HG03175 (cell line): Measurements from ENCODE around the gene TRAF7.

Source experiments
- ATAC-seq: cut with Tn5 transposase; IDR thresholded peaks from one replicate; pipeline ENCODE4 v1.9.1; 2021; ENCODE audit warnings: mild to moderate bottlenecking, moderate library complexity; ENCODE audit not compliant: unreplicated experiment

The TRAF7 gene

GRCh38 chr16:2163211-2163881 lies 7.8 kb downstream of the TRAF7 start:
- ATAC-seq, result no peak

DNA sequence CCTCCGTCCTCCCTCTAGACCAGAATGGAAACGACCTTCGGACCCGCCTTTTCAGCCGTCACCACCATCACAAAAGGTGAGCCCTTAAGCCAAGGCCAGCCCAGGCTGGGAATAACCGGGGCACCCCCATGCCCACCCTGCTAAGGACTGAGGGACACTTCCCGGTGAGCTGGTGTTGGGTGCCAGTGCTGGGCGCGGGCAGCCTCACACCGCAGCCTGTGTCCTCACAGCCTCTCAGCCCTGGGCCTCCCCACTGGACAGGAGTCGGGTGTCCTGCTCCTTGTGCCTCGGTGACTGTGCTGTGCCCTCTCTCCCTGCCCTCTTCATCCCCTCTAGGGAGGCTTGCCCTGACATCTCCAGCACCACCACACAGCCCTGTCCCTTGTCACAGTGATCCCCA lies 10.3 kb downstream of the TRAF7 start:
- no peak for ATAC-seq

- ATAC-seq, result no peak
Measured at GRCh38 chr16:2166263-2167067, 10.9 kb downstream of the TRAF7 start.

DNA sequence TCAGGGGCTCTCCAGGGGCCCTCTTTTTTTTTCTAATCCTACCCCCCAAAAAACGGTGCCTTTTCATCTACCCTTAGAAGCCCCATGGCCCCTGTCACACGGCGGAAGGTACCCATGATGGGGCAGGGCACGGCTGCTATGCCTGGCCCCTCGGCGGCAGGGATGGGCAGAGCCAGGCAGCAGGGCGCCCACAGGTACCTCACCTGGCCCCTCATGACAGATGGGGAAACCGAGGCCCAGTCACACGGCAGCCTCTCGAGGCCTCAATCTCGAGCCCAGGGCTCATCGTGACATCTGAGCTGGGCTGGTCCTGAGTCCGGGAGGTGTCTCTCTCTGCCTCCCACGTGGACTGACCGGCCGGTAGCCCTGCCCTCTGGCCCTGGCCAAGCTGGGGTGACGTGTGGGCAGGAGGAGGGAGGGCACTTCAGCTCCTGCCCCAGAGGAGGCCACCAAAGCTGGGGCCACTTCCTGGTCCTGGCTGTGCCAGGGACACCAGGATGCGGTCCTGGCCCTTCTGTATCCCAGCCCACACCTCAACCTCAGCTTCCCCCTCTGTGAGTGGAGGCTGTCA lies 11.6 kb downstream of the TRAF7 start:
- no peak for ATAC-seq

GRCh38 chr16:2170080-2170479 lies 14.5 kb downstream of the TRAF7 start:
- ATAC-seq, result no peak

GRCh38 chr16:2170587-2171435 lies 15.2 kb downstream of the TRAF7 start:
- no peak for ATAC-seq

- ATAC-seq, result no peak
Measured at GRCh38 chr16:2171601-2172178, 16.1 kb downstream of the TRAF7 start.

- ATAC-seq, result no peak
Measured at GRCh38 chr16:2172688-2173335, 17.2 kb downstream of the TRAF7 start.

DNA sequence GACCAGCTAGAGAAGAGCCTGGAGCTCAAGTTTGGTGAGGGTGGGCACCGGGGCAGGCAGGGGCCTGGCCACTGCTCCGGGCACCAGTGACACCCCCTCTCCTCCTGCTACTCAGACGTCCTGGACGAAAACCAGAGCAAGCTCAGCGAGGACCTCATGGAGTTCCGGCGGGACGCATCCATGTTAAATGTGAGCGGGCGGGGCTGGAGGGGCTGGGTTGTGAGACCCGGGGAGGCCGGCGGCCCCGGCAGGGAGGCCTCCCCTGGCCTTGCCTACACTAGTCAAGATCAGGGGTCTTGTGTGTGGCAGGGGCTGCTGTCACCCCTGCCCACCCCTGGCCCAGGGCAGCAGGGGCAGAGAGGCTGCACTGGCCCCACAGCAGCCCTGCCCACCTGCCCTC lies 17.8 kb downstream of the TRAF7 start:
- ATAC-seq, result no peak

GRCh38 chr16:2173916-2174315 lies 18.3 kb downstream of the TRAF7 start:
- ATAC-seq, result no peak

DNA sequence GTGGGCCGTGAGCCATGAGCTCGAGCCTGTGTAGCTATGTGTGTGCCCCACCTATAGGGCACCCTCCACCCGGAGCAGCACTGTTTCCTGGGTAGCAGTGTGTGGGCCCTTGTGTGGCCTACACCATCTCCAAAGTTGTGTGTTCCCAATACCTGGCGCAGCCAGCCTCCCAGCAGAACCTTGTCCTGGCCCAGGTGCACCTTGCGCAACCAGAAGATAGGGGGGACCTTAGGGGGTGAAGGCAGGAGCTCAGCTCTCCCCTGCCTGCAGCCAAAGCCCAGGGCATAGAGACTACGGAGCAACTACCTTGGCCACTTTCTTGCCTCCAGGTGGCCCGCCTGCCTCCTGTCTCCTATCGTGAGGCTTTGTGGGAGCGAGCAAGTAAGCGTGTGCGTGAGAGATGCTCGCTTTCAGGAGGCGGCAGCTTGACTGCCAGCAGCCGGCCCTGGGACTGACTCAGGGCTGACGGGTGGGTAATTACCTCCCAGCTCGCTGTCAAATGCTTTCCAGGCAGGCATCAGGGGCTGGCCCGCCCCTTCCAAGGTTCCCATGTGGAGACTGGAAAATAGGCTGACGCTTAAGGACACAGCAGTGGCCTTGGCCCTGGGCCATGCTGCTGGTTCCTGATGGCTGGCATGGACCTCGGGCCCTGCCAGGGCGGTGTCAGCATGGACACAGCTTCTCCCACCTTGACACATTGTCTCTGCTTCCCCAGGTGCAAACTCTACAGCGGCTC lies 19.0 kb downstream of the TRAF7 start:
- no peak for ATAC-seq

GRCh38 chr16:2175454-2175853 lies 19.9 kb downstream of the TRAF7 start:
- no peak for ATAC-seq

DNA sequence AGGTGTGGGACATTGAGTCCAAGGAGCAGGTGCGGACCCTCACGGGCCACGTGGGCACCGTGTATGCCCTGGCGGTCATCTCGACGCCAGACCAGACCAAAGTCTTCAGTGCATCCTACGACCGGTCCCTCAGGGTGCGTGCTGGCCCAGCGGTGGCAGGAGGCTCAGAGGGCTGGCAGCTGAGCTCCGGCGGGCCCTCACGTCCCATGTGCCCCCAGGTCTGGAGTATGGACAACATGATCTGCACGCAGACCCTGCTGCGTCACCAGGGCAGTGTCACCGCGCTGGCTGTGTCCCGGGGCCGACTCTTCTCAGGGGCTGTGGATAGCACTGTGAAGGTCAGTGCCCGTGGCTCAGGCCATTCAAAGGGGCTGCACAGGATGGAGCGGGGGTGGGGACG lies 20.5 kb downstream of the TRAF7 start:
- no peak for ATAC-seq

DNA sequence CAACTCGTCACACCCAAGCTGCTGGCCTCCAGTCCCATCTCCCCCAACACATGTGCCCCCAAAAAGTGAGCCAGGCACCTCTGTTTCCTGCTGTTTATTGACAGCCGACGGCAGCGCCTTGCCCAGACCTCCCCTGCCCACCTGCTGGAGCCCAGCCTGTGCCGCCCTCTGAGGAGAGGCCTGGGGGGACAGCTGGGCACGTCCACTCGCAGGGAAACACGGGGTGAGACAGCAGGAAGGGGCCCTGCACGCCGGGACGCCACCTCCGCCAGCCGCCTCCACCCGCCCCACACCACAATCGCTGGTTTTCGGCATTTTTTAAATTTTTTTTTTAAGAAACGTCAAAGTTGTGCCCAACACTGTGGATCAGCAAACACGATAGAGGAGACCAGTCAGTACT lies 21.5 kb downstream of the TRAF7 start:
- ATAC-seq, result no peak

- ATAC-seq, result no peak
Measured at GRCh38 chr16:2177561-2177960, 22.0 kb downstream of the TRAF7 start.

- no peak for ATAC-seq
Measured at GRCh38 chr16:2178321-2179106, 22.9 kb downstream of the TRAF7 start.

DNA sequence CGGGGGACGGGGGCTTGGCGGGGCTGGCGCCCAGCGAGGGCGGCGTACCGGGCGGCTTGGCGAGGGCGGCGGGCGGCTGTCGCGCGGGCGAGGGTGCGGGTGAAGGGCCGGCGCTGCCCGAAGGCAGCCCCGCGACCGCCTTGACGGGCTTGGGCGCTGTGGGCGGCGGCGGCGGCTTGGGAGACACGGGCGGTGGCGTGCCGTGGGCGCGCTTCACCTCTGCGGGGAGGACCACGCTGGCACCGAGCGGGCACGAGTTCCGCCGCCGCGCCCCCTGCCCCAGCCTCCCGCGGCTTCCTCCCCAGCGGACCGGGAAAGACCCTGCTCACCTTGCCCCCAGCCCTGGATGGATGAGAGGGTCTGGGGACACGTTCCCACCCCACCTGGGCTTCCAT lies 23.5 kb downstream of the TRAF7 start:
- no peak for ATAC-seq

GRCh38 chr16:2179576-2179975 lies 24.0 kb downstream of the TRAF7 start:
- no peak for ATAC-seq

DNA sequence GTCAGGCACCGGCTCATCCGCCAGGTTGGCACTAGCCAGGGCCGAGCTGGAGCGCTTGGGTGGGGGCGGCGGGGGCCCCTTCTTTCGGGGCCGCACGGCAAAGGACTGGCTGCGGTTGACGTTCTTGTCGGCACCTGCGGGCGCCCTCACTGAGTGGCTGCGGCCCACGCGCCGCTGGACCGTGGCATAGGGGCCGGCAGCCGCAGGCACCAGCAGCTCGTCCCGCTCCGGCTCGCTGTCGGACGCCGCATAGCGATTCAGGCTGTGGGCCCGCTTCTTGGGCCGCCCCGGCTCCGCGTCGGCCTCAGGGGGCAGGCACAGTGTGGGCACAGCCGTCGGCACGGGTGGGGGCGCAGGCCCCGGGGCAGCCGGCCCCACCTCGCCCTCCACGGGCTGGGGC lies 24.9 kb downstream of the TRAF7 start:
- no peak for ATAC-seq
